GM12873 (cell line): ENCODE results near the gene KCP.

ENCODE experiments used
- CTCF ChIP-seq: IDR thresholded peaks from 2 replicates; pipeline ENCODE4 v1.5.1; 2012; ENCODE audit warnings: low read depth, mild to moderate bottlenecking, moderate library complexity, low read length, control low read depth; ENCODE audit not compliant: insufficient read depth; ENCODE audit errors: missing control alignments

The KCP gene

GRCh38 chr7:128876978-128877755 lies 33.3 kb downstream of the KCP start:
- no peak for TF ChIP-seq CTCF

- no peak for TF ChIP-seq CTCF
Measured at GRCh38 chr7:128876586-128876977, 33.9 kb downstream of the KCP start.

DNA sequence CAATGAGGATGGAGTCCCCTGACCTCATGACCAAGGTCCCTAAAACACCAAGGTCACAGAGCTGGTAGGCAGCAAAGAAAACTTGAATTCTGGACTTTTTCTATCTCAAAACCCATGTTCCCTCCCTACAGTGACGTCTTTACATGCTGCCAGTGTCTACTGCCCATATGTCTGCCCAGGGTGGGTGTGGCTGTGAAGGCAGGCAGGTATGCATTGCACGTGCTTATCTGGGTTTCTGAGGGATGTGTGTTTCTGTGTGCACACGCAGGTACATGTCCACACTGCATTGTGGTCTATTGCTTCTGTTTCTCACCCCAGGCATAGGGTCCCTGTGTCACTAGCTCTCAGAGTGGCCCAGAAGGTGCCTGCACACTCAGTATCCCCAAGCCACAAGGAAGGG lies 34.4 kb downstream of the KCP start:
- no peak for TF ChIP-seq CTCF

GRCh38 chr7:128875523-128875948 lies 35.0 kb downstream of the KCP start:
- no peak for TF ChIP-seq CTCF

DNA sequence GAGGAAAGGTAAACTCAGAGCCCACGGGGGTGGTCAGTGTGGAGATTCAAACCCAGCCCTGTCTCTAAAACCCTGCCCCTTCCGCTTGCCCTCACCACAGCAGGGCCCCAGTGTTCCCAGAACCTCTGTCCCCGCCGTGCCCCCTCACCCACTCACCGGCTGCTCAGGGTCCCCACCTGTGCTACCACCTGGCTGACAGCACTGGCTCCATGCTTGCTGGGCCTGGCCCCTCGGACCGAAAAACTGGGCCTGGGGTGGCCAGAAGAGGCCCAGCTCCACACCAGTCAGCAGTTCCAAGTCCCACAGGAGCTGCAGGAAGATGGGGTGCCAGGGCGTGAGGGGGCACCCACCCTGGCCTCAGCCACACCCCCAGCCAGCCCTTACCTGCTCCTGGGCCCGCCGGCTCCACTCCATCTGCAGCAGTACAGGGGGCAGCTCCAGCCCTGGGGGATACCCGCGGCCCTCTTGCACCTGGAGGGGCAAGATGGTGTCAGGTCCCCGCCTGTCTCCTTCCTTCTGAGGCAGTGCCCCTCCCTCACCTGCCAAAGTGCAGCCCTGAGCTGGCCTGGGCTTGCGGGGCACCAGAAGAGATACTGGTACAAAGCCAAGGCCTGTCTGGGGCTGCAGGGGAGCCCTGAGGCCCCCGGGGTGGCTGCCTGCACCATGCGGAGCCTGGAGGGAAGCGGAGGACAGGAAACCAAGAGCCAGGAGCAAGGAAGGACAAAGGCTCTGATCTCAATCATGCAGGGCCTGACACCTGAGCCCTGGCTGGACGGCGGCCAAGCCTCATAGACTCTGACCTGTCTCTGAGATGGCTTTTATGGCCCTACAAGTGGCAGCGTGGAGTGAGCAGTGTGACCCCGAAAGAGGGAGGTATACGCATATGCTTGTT lies 36.1 kb downstream of the KCP start:
- TF ChIP-seq CTCF, result no peak

- TF ChIP-seq CTCF, result no peak
Measured at GRCh38 chr7:128873234-128873633, 37.3 kb downstream of the KCP start.

GRCh38 chr7:128872394-128872824 lies 38.1 kb downstream of the KCP start:
- peak; percentile 25 for TF ChIP-seq CTCF
